ENCODE results near the gene LSM14B.
A peak's percentile ranks its signal among the peaks of the same experiment; 100 is the strongest.

The LSM14B gene

GRCh38 chr20:62128502-62128901, 6.2 kb downstream of the LSM14B start:
- no peak for DNase-seq (ENCODE audit: low read depth, low spot score)
- no peak overlapping the region for H3K4me3 ChIP-seq (ENCODE audit: low read length)

GRCh38 chr20:62129731-62130531, 7.7 kb downstream of the LSM14B start:
- H3K4me3 ChIP-seq (ENCODE audit: low read length): no peak overlapping the region
- no peak for DNase-seq (ENCODE audit: low read depth, low spot score)

GRCh38 chr20:62131560-62132320, 9.5 kb downstream of the LSM14B start:
- H3K4me3 ChIP-seq (ENCODE audit: low read length): no peak overlapping the region
- no peak for DNase-seq (ENCODE audit: low read depth, low spot score)

- DNase-seq (ENCODE audit: low read depth, low spot score): no peak
- H3K4me3 ChIP-seq (ENCODE audit: low read length): no peak overlapping the region
Observed at GRCh38 chr20:62132421-62132820, 10.1 kb downstream of the LSM14B start.

- H3K4me3 ChIP-seq (ENCODE audit: low read length): no peak overlapping the region
- DNase-seq (ENCODE audit: low read depth, low spot score): no peak
Observed at GRCh38 chr20:62133051-62133845, 11.0 kb downstream of the LSM14B start.

- H3K4me3 ChIP-seq (ENCODE audit: low read length): no peak overlapping the region
- peak; percentile 33 for DNase-seq (ENCODE audit: low read depth, low spot score)
Observed at GRCh38 chr20:62133864-62134263, 11.6 kb downstream of the LSM14B start.

- no peak for DNase-seq (ENCODE audit: low read depth, low spot score)
- H3K4me3 ChIP-seq (ENCODE audit: low read length): no peak overlapping the region
Observed at GRCh38 chr20:62134735-62135231, 12.5 kb downstream of the LSM14B start.

GRCh38 chr20:62135573-62136266, 13.4 kb downstream of the LSM14B start:
- DNase-seq (ENCODE audit: low read depth, low spot score): no peak
- no peak overlapping the region for H3K4me3 ChIP-seq (ENCODE audit: low read length)

GRCh38 chr20:62136283-62137091, 14.2 kb downstream of the LSM14B start:
- no peak overlapping the region for H3K4me3 ChIP-seq (ENCODE audit: low read length)
- peak; percentile 58 for DNase-seq (ENCODE audit: low read depth, low spot score)

- H3K4me3 ChIP-seq (ENCODE audit: low read length): no peak overlapping the region
- no peak for DNase-seq (ENCODE audit: low read depth, low spot score)
Observed at GRCh38 chr20:62137092-62137384, 14.8 kb downstream of the LSM14B start.

- no peak for DNase-seq (ENCODE audit: low read depth, low spot score)
- H3K4me3 ChIP-seq (ENCODE audit: low read length): no peak overlapping the region
Observed at GRCh38 chr20:62137478-62138203, 15.4 kb downstream of the LSM14B start.

- H3K4me3 ChIP-seq (ENCODE audit: low read length): no peak overlapping the region
Observed at GRCh38 chr20:62138204-62138543, 15.9 kb downstream of the LSM14B start.

GRCh38 chr20:62138912-62139311, 16.6 kb downstream of the LSM14B start:
- no peak overlapping the region for H3K4me3 ChIP-seq (ENCODE audit: low read length)

More at GRCh38 chr20:62138204-62138543, 15.9 kb downstream of the LSM14B start:
- no peak for DNase-seq (ENCODE audit: low read depth, low spot score)

GRCh38 chr20:62139636-62140035, 17.4 kb downstream of the LSM14B start:
- DNase-seq (ENCODE audit: low read depth, low spot score): no peak
- no peak overlapping the region for H3K4me3 ChIP-seq (ENCODE audit: low read length)

More at GRCh38 chr20:62138912-62139311, 16.6 kb downstream of the LSM14B start:
- DNase-seq (ENCODE audit: low read depth, low spot score): no peak

- H3K4me3 ChIP-seq (ENCODE audit: low read length): no peak overlapping the region
- DNase-seq (ENCODE audit: low read depth, low spot score): no peak
Observed at GRCh38 chr20:62141043-62141396, 18.7 kb downstream of the LSM14B start.

GRCh38 chr20:62141397-62142251, 19.3 kb downstream of the LSM14B start:
- H3K4me3 ChIP-seq (ENCODE audit: low read length): peak overlapping the region; percentile 78
- peak; percentile 26 for DNase-seq (ENCODE audit: low read depth, low spot score)

All from Jurkat, Clone E6-1 (cell line).